H9 (cell line): Measurements from ENCODE around the gene SYNGR1. TPM values are rescaled to one million over a fixed set of nuclear protein-coding genes. Genes with fewer than 3 reads are reported as not detected.

ENCODE experiments used
- DNase-seq: peaks from one replicate; pipeline ENCODE4 v3.0.0-alpha.2; 2017
- H2AFZ ChIP-seq: one replicate; pipeline ENCODE4 v1.6.1; 2013; ENCODE audit warnings: mild to moderate bottlenecking, low read length, control low read depth, moderate library complexity
- H2AK5ac ChIP-seq: 2 replicates; pipeline ENCODE4 v1.6.1; 2013; ENCODE audit warnings: low read length, control low read depth, mixed read lengths; ENCODE audit not compliant: insufficient read length
- H2BK120ac ChIP-seq: one replicate; pipeline ENCODE4 v1.6.1; 2013; ENCODE audit warnings: low read depth, mild to moderate bottlenecking, low read length, control low read depth, inconsistent platforms; ENCODE audit not compliant: poor library complexity, severe bottlenecking
- H2BK12ac ChIP-seq: 2 replicates; pipeline ENCODE4 v1.6.1; 2013; ENCODE audit warnings: low read length, control low read depth, mixed read lengths, low read depth; ENCODE audit not compliant: insufficient read length
- H2BK15ac ChIP-seq: 2 replicates; pipeline ENCODE4 v1.6.1; 2013; ENCODE audit warnings: low read depth, low read length, control low read depth
- H2BK20ac ChIP-seq: one replicate; pipeline ENCODE4 v1.6.1; 2013; ENCODE audit warnings: low read depth, mild to moderate bottlenecking, low read length, control low read depth, inconsistent platforms; ENCODE audit not compliant: poor library complexity, severe bottlenecking
- H2BK5ac ChIP-seq: 2 replicates; pipeline ENCODE4 v1.6.1; 2013; ENCODE audit warnings: low read length, control low read depth, mixed read lengths; ENCODE audit not compliant: insufficient read length
- H3K14ac ChIP-seq: 2 replicates; pipeline ENCODE4 v1.6.1; 2013; ENCODE audit warnings: low read length, control low read depth; ENCODE audit not compliant: insufficient read depth
- H3K18ac ChIP-seq: 2 replicates; pipeline ENCODE4 v1.6.1; 2013; ENCODE audit warnings: low read depth, mild to moderate bottlenecking, mixed read lengths, low read length, control low read depth; ENCODE audit not compliant: insufficient read length
- H3K23ac ChIP-seq: 2 replicates; pipeline ENCODE4 v1.6.1; 2013; ENCODE audit warnings: low read length, control low read depth, mixed read lengths, low read depth; ENCODE audit not compliant: insufficient read length
- H3K23me2 ChIP-seq: 2 replicates; pipeline ENCODE4 v1.6.1; 2013; ENCODE audit warnings: low read depth, mild to moderate bottlenecking, mixed read lengths, low read length, control low read depth; ENCODE audit not compliant: insufficient read length, poor library complexity, severe bottlenecking
- H3K27ac ChIP-seq: 2 replicates; pipeline ENCODE4 v1.5.1; 2013; ENCODE audit warnings: low read length, control low read depth, mixed read lengths, low read depth; ENCODE audit not compliant: insufficient read length
- H3K27me3 ChIP-seq: 2 replicates; pipeline ENCODE4 v1.6.1; 2013; ENCODE audit warnings: low read length, control low read depth, inconsistent platforms; ENCODE audit not compliant: insufficient read depth
- H3K4ac ChIP-seq: 2 replicates; pipeline ENCODE4 v1.6.1; 2013; ENCODE audit warnings: low read depth, mild to moderate bottlenecking, control low read depth, inconsistent platforms, low read length, moderate library complexity
- H3K4me1 ChIP-seq: 2 replicates; pipeline ENCODE4 v1.6.1; 2013; ENCODE audit warnings: low read length, control low read depth, inconsistent platforms; ENCODE audit not compliant: insufficient read depth
- H3K4me2 ChIP-seq: 2 replicates; pipeline ENCODE4 v1.6.1; 2013; ENCODE audit warnings: low read length, control low read depth, mixed read lengths; ENCODE audit not compliant: insufficient read length, insufficient read depth
- H3K56ac ChIP-seq: 2 replicates; pipeline ENCODE4 v1.6.1; 2013; ENCODE audit warnings: low read depth, mild to moderate bottlenecking, mixed read lengths, low read length, control low read depth; ENCODE audit not compliant: insufficient read length
- H3K79me1 ChIP-seq: 2 replicates; pipeline ENCODE4 v1.6.1; 2013; ENCODE audit warnings: low read depth, mild to moderate bottlenecking, moderate library complexity, low read length, control low read depth, inconsistent platforms; ENCODE audit not compliant: insufficient read depth, poor library complexity, severe bottlenecking
- H3K79me2 ChIP-seq: 2 replicates; pipeline ENCODE4 v1.6.1; 2013; ENCODE audit warnings: low read length, control low read depth, inconsistent platforms; ENCODE audit not compliant: insufficient read depth
- H3K9ac ChIP-seq: 2 replicates; pipeline ENCODE4 v1.6.1; 2013; ENCODE audit warnings: low read length, control low read depth, mixed read lengths; ENCODE audit not compliant: insufficient read length; ENCODE audit errors: extremely low read depth
- H3K9me3 ChIP-seq: one replicate; pipeline ENCODE4 v1.6.1; 2013; ENCODE audit warnings: low read depth, low read length, inconsistent platforms; ENCODE audit not compliant: control insufficient read depth
- H3T11ph ChIP-seq: one replicate; pipeline ENCODE4 v1.6.1; 2013; ENCODE audit warnings: mild to moderate bottlenecking, low read length, control low read depth, inconsistent platforms
- H4K20me1 ChIP-seq: one replicate; pipeline ENCODE4 v1.6.1; 2013; ENCODE audit not compliant: control insufficient read depth, insufficient read length, insufficient read depth
- H4K5ac ChIP-seq: 2 replicates; pipeline ENCODE4 v1.6.1; 2013; ENCODE audit warnings: low read depth, mild to moderate bottlenecking, mixed read lengths, low read length, control low read depth; ENCODE audit not compliant: insufficient read length
- H4K8ac ChIP-seq: replicated peaks from 2 replicates; pipeline ENCODE4 v1.6.1; 2013; ENCODE audit warnings: low read length, control low read depth, mixed read lengths, low read depth; ENCODE audit not compliant: insufficient read length
- H4K91ac ChIP-seq: 2 replicates; pipeline ENCODE4 v1.6.1; 2013; ENCODE audit warnings: low read depth, mild to moderate bottlenecking, moderate library complexity, mixed read lengths, low read length, control low read depth; ENCODE audit not compliant: insufficient read length
- H3K27ac Mint-ChIP-seq, 3 experiments: 2 replicates in 2 of 3; 3 replicates in 1 of 3; pipeline ENCODE4 v1.8.0; 2020 to 2021; ENCODE audit warnings: mixed read lengths in 3 of 3, mild to moderate bottlenecking in 1 of 3, moderate library complexity in 1 of 3
- H3K27me3 Mint-ChIP-seq: 2 replicates; pipeline ENCODE4 v1.8.0; 2021; ENCODE audit warnings: low read depth, mild to moderate bottlenecking, moderate library complexity, mixed read lengths
- H3K36me3 Mint-ChIP-seq, 3 experiments: 2 replicates in 2 of 3; 3 replicates in 1 of 3; pipeline ENCODE4 v1.8.0; 2020 to 2021; ENCODE audit warnings: low read depth in 3 of 3, mixed read lengths in 3 of 3; ENCODE audit not compliant: insufficient read depth in 1 of 3
- H3K4me1 Mint-ChIP-seq, 2 experiments: 2 replicates each; pipeline ENCODE4 v1.8.0; 2020; ENCODE audit warnings: mixed read lengths in 2 of 2
- H3K4me3 Mint-ChIP-seq, 2 experiments: 2 replicates in 1 of 2; 3 replicates in 1 of 2; pipeline ENCODE4 v1.8.0; 2020 to 2021; ENCODE audit warnings: mild to moderate bottlenecking in 2 of 2, mixed read lengths in 2 of 2, moderate library complexity in 1 of 2
- H3K9me3 Mint-ChIP-seq, 2 experiments: 2 replicates in 1 of 2; 3 replicates in 1 of 2; pipeline ENCODE4 v1.8.0; 2020; ENCODE audit warnings: mild to moderate bottlenecking in 2 of 2, mixed read lengths in 2 of 2, moderate library complexity in 1 of 2
- WGBS: extraction: QIAGEN DNeasy Blood & Tissue Kit; methylation state at CpG from one replicate; pipeline ENCODE4 v1.1.7; 2013; ENCODE audit warnings: missing lambda C conversion rate, low lambda C conversion rate, mixed read lengths; ENCODE audit not compliant: insufficient read length; ENCODE audit errors: extremely low coverage; 5-methylcytosine and 5-hydroxymethylcytosine counted together
- total RNA-seq: library from RNA; stranded (reverse); gene quantifications from 2 replicates; pipeline ENCODE4 v1.2.1, GENCODE V29; 2021
- TF ChIP-seq, protein P1 (sequence below): fragments of 200-600 bp; sonication (generic); conservative IDR thresholded peaks from 3 replicates; pipeline ENCODE4 v1.8.0; 2021; ENCODE audit warnings: antibody characterized with exemption, mild to moderate bottlenecking

SYNGR1 gene
- total RNA-seq, 1 experiment from 2014 or later = 13.2 TPM

DNA sequence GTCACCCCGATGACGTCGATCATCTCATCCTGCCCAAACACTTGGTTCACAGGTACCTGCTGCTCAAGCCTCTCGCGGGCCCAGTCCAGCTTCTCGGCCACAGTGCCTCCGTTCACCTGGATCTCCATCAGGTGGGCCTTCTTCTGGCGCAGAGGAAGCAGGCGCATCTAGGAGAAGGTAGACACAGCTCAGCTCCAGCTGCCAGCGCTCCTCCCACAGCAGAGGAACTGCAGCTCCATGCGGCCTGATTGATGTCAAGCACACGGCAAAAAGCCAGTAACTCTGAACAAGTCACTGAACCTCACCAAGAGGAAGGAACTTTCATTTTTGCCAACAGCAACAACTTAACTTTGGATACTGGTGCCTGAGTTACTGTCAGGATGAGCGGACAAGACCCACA is 34.4 kb upstream of the SYNGR1 start:
- Histone ChIP-seq H2AFZ (no peak overlapping the region), H3K23me2 (peaks cover 6% of the 10 kb centered on the region), H3K56ac (no peak overlapping the region), H3K27me3 (no peaks in the 10 kb centered on the region), H3T11ph (no peak overlapping the region), H3K9ac (no peak overlapping the region), H2BK5ac (no peak overlapping the region), H3K14ac (no peak overlapping the region), H3K4me2 (peak overlapping the region; percentile 23), H3K18ac (no peak overlapping the region), H2BK20ac (no peak overlapping the region), H4K8ac (no peak overlapping the region), H4K20me1 (peaks cover 8% of the 10 kb centered on the region), H3K4ac (no peak overlapping the region), H3K9me3 (no peaks in the 10 kb centered on the region), H2AK5ac (no peak overlapping the region), H2BK120ac (no peak overlapping the region), H4K5ac (no peak overlapping the region), H3K79me1 (peaks cover 4% of the 10 kb centered on the region), H3K27ac (no peak overlapping the region), H3K79me2 (peaks cover 21% of the 10 kb centered on the region), H2BK15ac (no peak overlapping the region), H2BK12ac (no peak overlapping the region), H3K23ac (no peak overlapping the region), H4K91ac (no peak overlapping the region), H3K4me1 (no peaks in the 10 kb centered on the region)
- H3K4me1 Mint-ChIP-seq = peaks cover 44 to 48% of the 10 kb centered on the region in 2 experiments
- H3K27me3 Mint-ChIP-seq = peaks cover 12% of the 10 kb centered on the region
- peak overlapping the region; percentile 63 to 99 for H3K4me3 Mint-ChIP-seq
- H3K9me3 Mint-ChIP-seq = no peaks in the 10 kb centered on the region; a peak in 2 of 5 replicates
- H3K36me3 Mint-ChIP-seq = peaks cover 77 to 91% (median 82%) of the 10 kb centered on the region in 3 experiments
- no CpG with 5 or more reads among the region's 13 CpGs for WGBS
- DNase-seq = no peak
- TF ChIP-seq, protein P1, sequence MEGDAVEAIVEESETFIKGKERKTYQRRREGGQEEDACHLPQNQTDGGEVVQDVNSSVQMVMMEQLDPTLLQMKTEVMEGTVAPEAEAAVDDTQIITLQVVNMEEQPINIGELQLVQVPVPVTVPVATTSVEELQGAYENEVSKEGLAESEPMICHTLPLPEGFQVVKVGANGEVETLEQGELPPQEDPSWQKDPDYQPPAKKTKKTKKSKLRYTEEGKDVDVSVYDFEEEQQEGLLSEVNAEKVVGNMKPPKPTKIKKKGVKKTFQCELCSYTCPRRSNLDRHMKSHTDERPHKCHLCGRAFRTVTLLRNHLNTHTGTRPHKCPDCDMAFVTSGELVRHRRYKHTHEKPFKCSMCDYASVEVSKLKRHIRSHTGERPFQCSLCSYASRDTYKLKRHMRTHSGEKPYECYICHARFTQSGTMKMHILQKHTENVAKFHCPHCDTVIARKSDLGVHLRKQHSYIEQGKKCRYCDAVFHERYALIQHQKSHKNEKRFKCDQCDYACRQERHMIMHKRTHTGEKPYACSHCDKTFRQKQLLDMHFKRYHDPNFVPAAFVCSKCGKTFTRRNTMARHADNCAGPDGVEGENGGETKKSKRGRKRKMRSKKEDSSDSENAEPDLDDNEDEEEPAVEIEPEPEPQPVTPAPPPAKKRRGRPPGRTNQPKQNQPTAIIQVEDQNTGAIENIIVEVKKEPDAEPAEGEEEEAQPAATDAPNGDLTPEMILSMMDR = no peak
- H3K27ac Mint-ChIP-seq = peak overlapping the region; percentile 12 to 91 (median 61); a peak in 6 of 7 replicates
